Measurements from ENCODE around the gene OLIG2.

The OLIG2 gene

GRCh38 chr21:33019885-33020557, 5.7 kb upstream of the OLIG2 start:
- no peak for DNase-seq (ENCODE audit: low spot score)

GRCh38 chr21:33020558-33021100, 5.1 kb upstream of the OLIG2 start:
- DNase-seq (ENCODE audit: low spot score), result no peak

DNA sequence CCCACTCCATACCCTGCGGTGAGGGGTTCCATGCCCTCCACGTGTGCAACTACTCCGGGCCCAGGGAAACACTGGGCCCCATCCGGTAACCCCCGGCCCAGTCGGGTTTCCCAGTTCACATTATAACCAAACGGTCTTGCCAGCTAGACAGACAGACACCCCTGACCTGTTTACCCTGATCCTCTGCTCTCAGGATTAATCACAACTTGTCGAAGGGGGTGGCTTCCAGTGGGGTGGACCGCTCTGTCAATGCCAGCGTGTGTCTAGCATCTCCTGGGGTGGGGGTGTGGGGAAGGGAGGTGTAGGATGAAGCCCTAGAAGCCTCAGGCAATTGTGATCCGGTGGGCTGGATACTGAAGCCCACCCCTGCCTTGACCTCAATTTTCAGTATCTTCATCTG, 4.6 kb upstream of the OLIG2 start:
- no peak for DNase-seq (ENCODE audit: low spot score)

GRCh38 chr21:33021667-33022066, 4.1 kb upstream of the OLIG2 start:
- no peak for DNase-seq (ENCODE audit: low spot score)

- no peak for DNase-seq (ENCODE audit: low spot score)
Observed at GRCh38 chr21:33022489-33022827, 3.3 kb upstream of the OLIG2 start.

- DNase-seq (ENCODE audit: low spot score), result no peak
Observed at GRCh38 chr21:33022828-33023573, 2.7 kb upstream of the OLIG2 start.

DNA sequence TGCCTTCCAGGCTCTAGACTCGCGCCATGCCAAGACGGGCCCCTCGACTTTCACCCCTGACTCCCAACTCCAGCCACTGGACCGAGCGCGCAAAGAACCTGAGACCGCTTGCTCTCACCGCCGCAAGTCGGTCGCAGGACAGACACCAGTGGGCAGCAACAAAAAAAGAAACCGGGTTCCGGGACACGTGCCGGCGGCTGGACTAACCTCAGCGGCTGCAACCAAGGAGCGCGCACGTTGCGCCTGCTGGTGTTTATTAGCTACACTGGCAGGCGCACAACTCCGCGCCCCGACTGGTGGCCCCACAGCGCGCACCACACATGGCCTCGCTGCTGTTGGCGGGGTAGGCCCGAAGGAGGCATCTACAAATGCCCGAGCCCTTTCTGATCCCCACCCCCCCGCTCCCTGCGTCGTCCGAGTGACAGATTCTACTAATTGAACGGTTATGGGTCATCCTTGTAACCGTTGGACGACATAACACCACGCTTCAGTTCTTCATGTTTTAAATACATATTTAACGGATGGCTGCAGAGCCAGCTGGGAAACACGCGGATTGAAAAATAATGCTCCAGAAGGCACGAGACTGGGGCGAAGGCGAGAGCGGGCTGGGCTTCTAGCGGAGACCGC, 2.0 kb upstream of the OLIG2 start:
- no peak for DNase-seq (ENCODE audit: low spot score)

- no peak for DNase-seq (ENCODE audit: low spot score)
Observed at GRCh38 chr21:33024201-33025103, 1.3 kb upstream of the OLIG2 start.

GRCh38 chr21:33025106-33025488, 638 bp upstream of the OLIG2 start:
- DNase-seq (ENCODE audit: low spot score), result peak; percentile 13

DNA sequence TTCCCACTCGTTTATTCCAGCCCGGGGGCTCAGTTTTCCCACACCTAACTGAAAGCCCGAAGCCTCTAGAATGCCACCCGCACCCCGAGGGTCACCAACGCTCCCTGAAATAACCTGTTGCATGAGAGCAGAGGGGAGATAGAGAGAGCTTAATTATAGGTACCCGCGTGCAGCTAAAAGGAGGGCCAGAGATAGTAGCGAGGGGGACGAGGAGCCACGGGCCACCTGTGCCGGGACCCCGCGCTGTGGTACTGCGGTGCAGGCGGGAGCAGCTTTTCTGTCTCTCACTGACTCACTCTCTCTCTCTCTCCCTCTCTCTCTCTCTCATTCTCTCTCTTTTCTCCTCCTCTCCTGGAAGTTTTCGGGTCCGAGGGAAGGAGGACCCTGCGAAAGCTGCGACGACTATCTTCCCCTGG, 716 bp downstream of the OLIG2 start:
- DNase-seq (ENCODE audit: low spot score), result no peak

- no peak for DNase-seq (ENCODE audit: low spot score)
Observed at GRCh38 chr21:33026878-33027400, 1.2 kb downstream of the OLIG2 start.

- DNase-seq (ENCODE audit: low spot score), result no peak
Observed at GRCh38 chr21:33027401-33028286, 1.9 kb downstream of the OLIG2 start.

GRCh38 chr21:33028287-33028670, 2.5 kb downstream of the OLIG2 start:
- no peak for DNase-seq (ENCODE audit: low spot score)

DNA sequence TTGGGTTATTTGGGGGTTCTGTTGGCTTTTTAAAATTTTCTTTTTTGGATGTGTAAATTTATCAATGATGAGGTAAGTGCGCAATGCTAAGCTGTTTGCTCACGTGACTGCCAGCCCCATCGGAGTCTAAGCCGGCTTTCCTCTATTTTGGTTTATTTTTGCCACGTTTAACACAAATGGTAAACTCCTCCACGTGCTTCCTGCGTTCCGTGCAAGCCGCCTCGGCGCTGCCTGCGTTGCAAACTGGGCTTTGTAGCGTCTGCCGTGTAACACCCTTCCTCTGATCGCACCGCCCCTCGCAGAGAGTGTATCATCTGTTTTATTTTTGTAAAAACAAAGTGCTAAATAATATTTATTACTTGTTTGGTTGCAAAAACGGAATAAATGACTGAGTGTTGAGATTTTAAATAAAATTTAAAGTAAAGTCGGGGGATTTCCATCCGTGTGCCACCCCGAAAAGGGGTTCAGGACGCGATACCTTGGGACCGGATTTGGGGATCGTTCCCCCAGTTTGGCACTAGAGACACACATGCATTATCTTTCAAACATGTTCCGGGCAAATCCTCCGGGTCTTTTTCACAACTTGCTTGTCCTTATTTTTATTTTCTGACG, 3.1 kb downstream of the OLIG2 start:
- DNase-seq (ENCODE audit: low spot score), result no peak

DNA sequence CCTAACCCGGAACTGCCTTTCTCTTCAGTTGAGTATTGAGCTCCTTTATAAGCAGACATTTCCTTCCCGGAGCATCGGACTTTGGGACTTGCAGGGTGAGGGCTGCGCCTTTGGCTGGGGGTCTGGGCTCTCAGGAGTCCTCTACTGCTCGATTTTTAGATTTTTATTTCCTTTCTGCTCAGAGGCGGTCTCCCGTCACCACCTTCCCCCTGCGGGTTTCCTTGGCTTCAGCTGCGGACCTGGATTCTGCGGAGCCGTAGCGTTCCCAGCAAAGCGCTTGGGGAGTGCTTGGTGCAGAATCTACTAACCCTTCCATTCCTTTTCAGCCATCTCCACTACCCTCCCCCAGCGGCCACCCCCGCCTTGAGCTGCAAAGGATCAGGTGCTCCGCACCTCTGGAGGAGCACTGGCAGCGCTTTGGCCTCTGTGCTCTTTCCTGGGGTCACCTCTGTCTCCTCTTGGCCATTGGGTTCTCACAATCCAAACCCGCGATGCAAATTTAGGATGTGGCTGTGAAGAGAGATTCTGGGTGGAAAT, 3.7 kb downstream of the OLIG2 start:
- no peak for DNase-seq (ENCODE audit: low spot score)

GRCh38 chr21:33029975-33030461, 4.3 kb downstream of the OLIG2 start:
- no peak for DNase-seq (ENCODE audit: low spot score)

DNA sequence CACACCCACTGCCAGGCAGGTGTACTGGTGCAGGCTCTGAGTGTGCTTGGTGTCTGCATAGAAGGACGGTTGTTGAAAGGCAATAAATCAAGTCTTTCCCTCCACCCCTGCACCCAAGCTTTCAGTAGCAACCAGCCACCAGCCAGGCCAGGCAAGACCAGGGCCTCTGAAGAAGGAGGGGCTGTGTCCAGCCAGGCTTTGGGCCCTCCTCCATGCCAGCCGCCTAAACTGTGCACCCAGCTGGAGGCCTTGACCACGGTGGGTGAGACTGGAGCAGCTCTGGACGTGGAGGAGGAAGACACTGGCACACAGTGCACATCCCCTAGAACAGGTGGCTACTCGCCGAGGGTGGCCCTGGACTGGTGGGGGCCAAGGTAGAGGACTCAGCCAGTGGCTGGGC, 4.9 kb downstream of the OLIG2 start:
- DNase-seq (ENCODE audit: low spot score), result no peak

DNA sequence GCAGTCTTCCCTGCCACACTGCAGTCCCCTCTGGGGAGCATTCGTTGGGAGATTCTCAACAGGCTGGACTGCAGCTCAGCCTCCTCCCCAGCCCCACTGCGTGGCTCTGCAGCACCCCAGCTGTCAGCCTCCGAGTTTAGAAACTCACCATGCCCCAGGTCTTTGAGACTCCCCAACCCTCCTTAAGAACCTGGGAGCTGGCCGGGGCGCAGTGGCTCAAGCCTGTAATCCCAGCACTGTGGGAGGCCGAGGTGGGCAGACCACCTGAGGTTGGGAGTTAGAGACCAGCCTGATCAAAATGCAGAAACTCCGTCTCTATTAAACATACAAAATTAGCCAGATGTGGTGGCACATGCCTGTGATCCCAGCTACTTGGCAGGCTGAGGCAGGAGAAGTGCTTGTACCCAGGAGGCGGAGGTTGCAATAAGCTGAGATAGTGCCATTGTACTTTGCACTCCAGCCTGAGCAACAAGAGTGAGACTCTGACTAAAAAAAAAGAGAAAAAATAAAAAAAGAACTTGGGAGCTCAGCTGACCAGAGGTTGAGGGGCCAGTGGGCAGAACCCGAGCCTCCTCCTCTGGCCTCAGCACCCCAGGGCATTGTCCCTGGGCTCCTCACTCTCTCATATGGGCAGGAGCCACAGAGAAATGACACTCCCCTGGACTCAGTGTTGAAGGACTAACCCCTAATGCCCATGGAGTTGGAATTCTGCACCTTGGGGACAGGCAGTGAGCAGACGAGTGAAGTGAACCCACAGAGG, 5.6 kb downstream of the OLIG2 start:
- DNase-seq (ENCODE audit: low spot score), result no peak

DNA sequence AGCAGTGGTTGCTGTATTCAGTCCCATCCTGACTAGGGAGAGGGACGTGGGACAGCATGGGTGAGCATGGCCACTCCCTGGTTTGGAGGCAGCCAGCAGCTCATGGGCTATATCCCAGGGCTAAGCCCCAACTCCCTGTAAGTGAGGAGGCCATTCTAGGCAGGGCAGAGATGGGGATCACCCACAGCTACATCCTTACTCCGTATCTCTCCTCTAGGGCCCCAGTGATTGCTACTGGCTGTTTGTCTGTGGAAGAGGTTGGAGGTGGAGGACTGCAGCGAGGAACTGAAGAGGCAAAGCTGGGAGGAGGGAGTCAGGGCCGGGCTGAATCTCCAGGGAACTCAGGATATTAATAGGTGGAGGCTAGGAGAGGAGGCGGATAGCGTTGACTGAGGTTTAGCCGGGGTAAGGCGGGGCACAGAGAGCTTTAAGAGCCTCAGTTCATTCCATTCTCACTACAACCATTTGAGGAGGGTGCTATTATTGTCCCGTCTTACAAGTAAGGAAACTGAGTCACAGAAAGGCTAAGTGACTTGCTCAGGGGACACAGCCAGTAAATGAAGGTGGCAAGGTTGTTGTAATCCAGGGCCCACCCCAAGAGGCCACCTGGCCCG, 6.8 kb downstream of the OLIG2 start:
- no peak for DNase-seq (ENCODE audit: low spot score)

Data from hematopoietic multipotent progenitor cell treated with erythropoietin and hydrocortisone succinate and interleukin-3 and kit ligand, for 15 days (in vitro differentiated cells).